ENCODE measurements around the gene KMT5C. TPM values are rescaled to one million over a fixed set of nuclear protein-coding genes. Genes with fewer than 3 reads are reported as not detected.

Gene KMT5C
- total RNA-seq: 10 to 100 TPM; 19.0 to 20.7 TPM
- long read RNA-seq: 0 reads

GRCh38 chr19:55339105-55339888 lies at the start of gene KMT5C:
Gene KMT5C (plus strand): TSS chr19:55339876. CDS start chr19:55341937, 2,061 bp downstream.
- ATAC-seq (peak; percentile 79), DNase-seq (peak; percentile 100)
- intact Hi-C loops (cut with DNase I, micrococcal nuclease): no loop called here

GRCh38 chr19:55297267-55297666 lies 42.4 kb upstream of the KMT5C start:
- ATAC-seq (no peak), DNase-seq (no peak)
- intact Hi-C loops (cut with DNase I, micrococcal nuclease): no loop called here

GRCh38 chr19:55299991-55300390 lies 39.7 kb upstream of the KMT5C start:
- DNase-seq (no peak), ATAC-seq (no peak)
- intact Hi-C loops (cut with DNase I, micrococcal nuclease): loop anchor here in 1 of 2 donors (10.0 kb wide), 1 partner anchor 75 kb away; the partner anchor contains the start of genes IL11 and TMEM190

- no peak for ATAC-seq
- no peak for DNase-seq
- intact Hi-C loops (cut with DNase I, micrococcal nuclease): loop anchor here in 1 of 2 donors (10.0 kb wide), 1 partner anchor 74 kb away; the partner anchor contains the start of genes IL11 and TMEM190
Measured at GRCh38 chr19:55300886-55301458, 38.7 kb upstream of the KMT5C start.

GRCh38 chr19:55301459-55302317 lies 38.0 kb upstream of the KMT5C start:
- intact Hi-C loops (cut with DNase I, micrococcal nuclease): loop anchor here in 1 of 2 donors (10.0 kb wide), 1 partner anchor 73 kb away; the partner anchor contains the start of genes IL11 and TMEM190
- ATAC-seq: peak; percentile 82

GRCh38 chr19:55302318-55302703 lies 37.4 kb upstream of the KMT5C start:
- intact Hi-C loops (cut with DNase I, micrococcal nuclease): loop anchor here in 1 of 2 donors (10.0 kb wide), 1 partner anchor 72 kb away; the partner anchor contains the start of genes IL11 and TMEM190
- DNase-seq: no peak

More at GRCh38 chr19:55301459-55302317, 38.0 kb upstream of the KMT5C start:
- peak; percentile 82 to 94 for DNase-seq

GRCh38 chr19:55303477-55303876 lies 36.2 kb upstream of the KMT5C start:
- DNase-seq (no peak), ATAC-seq (no peak)
- intact Hi-C loops (cut with DNase I, micrococcal nuclease): loop anchor here in 1 of 2 donors (10.0 kb wide), 1 partner anchor 71 kb away; the partner anchor contains the start of genes IL11 and TMEM190

More at GRCh38 chr19:55302318-55302703, 37.4 kb upstream of the KMT5C start:
- no peak for ATAC-seq

- DNase-seq: peak in 1 of 2 donors; percentile 56
- ATAC-seq: peak; percentile 67
- intact Hi-C loops (cut with DNase I, micrococcal nuclease): loop anchor here in 1 of 2 donors (10.0 kb wide), 1 partner anchor 70 kb away; the partner anchor contains the start of genes IL11 and TMEM190
Measured at GRCh38 chr19:55304279-55304978, 35.2 kb upstream of the KMT5C start.

GRCh38 chr19:55304980-55305379 lies 34.7 kb upstream of the KMT5C start:
- no peak for ATAC-seq
- no peak for DNase-seq
- intact Hi-C loops (cut with DNase I, micrococcal nuclease): loop anchor here in 1 of 2 donors (10.0 kb wide), 1 partner anchor 70 kb away; the partner anchor contains the start of genes IL11 and TMEM190

- intact Hi-C loops (cut with DNase I, micrococcal nuclease): loop anchor here in 1 of 2 donors (10.0 kb wide), 1 partner anchor 69 kb away; the partner anchor contains the start of genes IL11 and TMEM190
- ATAC-seq (peak; percentile 54), DNase-seq (peak in 1 of 2 donors; percentile 45)
Measured at GRCh38 chr19:55305491-55305890, 34.2 kb upstream of the KMT5C start.

- ATAC-seq (no peak), DNase-seq (no peak)
- intact Hi-C loops (cut with DNase I, micrococcal nuclease): loop anchor here in 1 of 2 donors (10.0 kb wide), 1 partner anchor 69 kb away; the partner anchor contains the start of genes IL11 and TMEM190
Measured at GRCh38 chr19:55305983-55306562, 33.6 kb upstream of the KMT5C start.

- no peak for ATAC-seq
- no peak for DNase-seq
Measured at GRCh38 chr19:55306712-55307111, 33.0 kb upstream of the KMT5C start.

GRCh38 chr19:55308281-55308680 lies 31.4 kb upstream of the KMT5C start:
- no peak for DNase-seq
- intact Hi-C loops (cut with DNase I, micrococcal nuclease): loop anchor here in 1 of 2 donors (10.0 kb wide), 1 partner anchor 67 kb away; the partner anchor contains the start of genes IL11 and TMEM190
- no peak for ATAC-seq

More at GRCh38 chr19:55306712-55307111, 33.0 kb upstream of the KMT5C start:
- intact Hi-C loops (cut with DNase I, micrococcal nuclease): loop anchor here in 1 of 2 donors (10.0 kb wide), 1 partner anchor 68 kb away; the partner anchor contains the start of genes IL11 and TMEM190

GRCh38 chr19:55309448-55309847 lies 30.2 kb upstream of the KMT5C start:
- no peak for DNase-seq
- intact Hi-C loops (cut with DNase I, micrococcal nuclease): loop anchor here in 1 of 2 donors (10.0 kb wide), 1 partner anchor 65 kb away; the partner anchor contains the start of genes IL11 and TMEM190
- ATAC-seq: peak; percentile 14

GRCh38 chr19:55310498-55310897 lies 29.2 kb upstream of the KMT5C start:
- DNase-seq: no peak
- intact Hi-C loops (cut with DNase I, micrococcal nuclease): no loop called here
- ATAC-seq: no peak

- no peak for DNase-seq
- ATAC-seq: no peak
- intact Hi-C loops (cut with DNase I, micrococcal nuclease): no loop called here
Measured at GRCh38 chr19:55311397-55311796, 28.3 kb upstream of the KMT5C start.

- DNase-seq (no peak), ATAC-seq (no peak)
- intact Hi-C loops (cut with DNase I, micrococcal nuclease): no loop called here
Measured at GRCh38 chr19:55311797-55312196, 27.9 kb upstream of the KMT5C start.
